Neural crest cell (in vitro differentiated cells): Measurements from ENCODE around the gene C1orf159. TPM values are rescaled to one million over a fixed set of nuclear protein-coding genes. Genes with fewer than 3 reads are reported as not detected.

ENCODE experiments used
- DNase-seq: peaks from one replicate; pipeline ENCODE4 v3.0.0; 2021; ENCODE audit warnings: low read depth, mixed read lengths, low spot score
- H3K27ac Mint-ChIP-seq: one replicate; pipeline ENCODE4 v1.8.0; 2021; ENCODE audit warnings: mild to moderate bottlenecking, mixed read lengths; ENCODE audit not compliant: unreplicated experiment
- H3K27me3 Mint-ChIP-seq: 2 replicates; pipeline ENCODE4 v1.8.0; 2021; ENCODE audit warnings: low read depth, mild to moderate bottlenecking, mixed read lengths
- H3K36me3 Mint-ChIP-seq: 2 replicates; pipeline ENCODE4 v1.8.0; 2021; ENCODE audit warnings: low read depth, mild to moderate bottlenecking, mixed read lengths
- H3K4me1 Mint-ChIP-seq: 2 replicates; pipeline ENCODE4 v1.8.0; 2021; ENCODE audit warnings: mixed read lengths
- H3K4me3 Mint-ChIP-seq: one replicate; pipeline ENCODE4 v1.8.0; 2021; ENCODE audit warnings: mild to moderate bottlenecking, mixed read lengths
- H3K9me3 Mint-ChIP-seq: 2 replicates; pipeline ENCODE4 v1.8.0; 2021; ENCODE audit warnings: mixed read lengths
- total RNA-seq: library from RNA; stranded (reverse); gene quantifications from 2 replicates; pipeline ENCODE4 v1.2.1, GENCODE V29; 2021
- TF ChIP-seq, protein P1 (sequence below): fragments of 200-600 bp; sonication (generic); conservative IDR thresholded peaks from 2 replicates; pipeline ENCODE4 v1.5.0; 2021; ENCODE audit warnings: antibody characterized with exemption, mild to moderate bottlenecking

Gene C1orf159
- total RNA-seq, 1 donor from 2014 or later = 26.1 TPM

DNA sequence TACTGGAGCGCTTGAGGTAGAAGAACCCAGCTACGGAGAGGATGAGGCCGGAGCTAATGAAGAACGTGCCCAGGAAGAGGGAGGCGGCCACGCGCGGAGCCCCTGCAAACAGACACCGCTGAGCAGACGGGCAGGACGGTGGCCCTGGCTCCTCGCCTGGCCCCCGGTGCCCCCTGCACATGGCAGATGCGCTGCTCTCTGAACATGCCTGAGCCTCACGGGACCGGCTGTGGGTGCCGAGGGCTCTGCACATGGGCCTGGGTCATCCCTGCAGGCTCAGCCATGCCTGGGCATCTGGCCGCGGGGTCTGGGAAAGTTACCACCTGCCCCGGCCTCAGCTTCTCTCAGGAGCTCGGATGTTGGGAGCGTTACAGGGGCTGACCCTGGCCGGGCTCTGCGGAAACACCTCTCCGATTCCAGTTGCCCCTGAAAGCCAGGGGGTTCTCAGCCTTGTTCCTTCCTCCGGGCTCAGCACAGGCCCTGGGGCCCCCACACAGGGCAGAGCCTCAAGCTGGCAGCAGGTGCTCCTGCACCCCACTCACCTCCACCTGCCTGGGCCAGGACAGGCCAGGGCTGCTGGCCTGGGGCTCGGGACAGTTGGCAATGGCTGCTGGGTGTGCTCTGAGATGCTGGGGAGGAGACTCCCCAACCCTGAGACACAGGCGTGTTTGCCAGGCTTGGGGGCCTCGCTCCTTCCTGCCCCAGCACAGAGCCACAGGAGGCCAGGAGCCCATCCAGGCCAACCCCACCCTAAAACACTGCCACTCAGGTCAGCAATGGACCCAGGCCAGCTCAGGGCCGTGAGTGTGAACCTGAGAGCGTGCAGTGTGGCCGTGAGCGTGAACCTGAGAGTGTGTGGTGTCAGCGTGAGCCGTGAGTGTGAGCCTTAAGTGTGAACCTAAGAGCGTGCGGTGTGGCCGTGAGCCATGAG, 29.7 kb downstream of the C1orf159 start:
- no peak overlapping the region for H3K4me3 Mint-ChIP-seq
- TF ChIP-seq, protein P1, sequence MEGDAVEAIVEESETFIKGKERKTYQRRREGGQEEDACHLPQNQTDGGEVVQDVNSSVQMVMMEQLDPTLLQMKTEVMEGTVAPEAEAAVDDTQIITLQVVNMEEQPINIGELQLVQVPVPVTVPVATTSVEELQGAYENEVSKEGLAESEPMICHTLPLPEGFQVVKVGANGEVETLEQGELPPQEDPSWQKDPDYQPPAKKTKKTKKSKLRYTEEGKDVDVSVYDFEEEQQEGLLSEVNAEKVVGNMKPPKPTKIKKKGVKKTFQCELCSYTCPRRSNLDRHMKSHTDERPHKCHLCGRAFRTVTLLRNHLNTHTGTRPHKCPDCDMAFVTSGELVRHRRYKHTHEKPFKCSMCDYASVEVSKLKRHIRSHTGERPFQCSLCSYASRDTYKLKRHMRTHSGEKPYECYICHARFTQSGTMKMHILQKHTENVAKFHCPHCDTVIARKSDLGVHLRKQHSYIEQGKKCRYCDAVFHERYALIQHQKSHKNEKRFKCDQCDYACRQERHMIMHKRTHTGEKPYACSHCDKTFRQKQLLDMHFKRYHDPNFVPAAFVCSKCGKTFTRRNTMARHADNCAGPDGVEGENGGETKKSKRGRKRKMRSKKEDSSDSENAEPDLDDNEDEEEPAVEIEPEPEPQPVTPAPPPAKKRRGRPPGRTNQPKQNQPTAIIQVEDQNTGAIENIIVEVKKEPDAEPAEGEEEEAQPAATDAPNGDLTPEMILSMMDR = no peak
- H3K27ac Mint-ChIP-seq = peak overlapping the region; percentile 63
- no peaks in the 10 kb centered on the region for H3K27me3 Mint-ChIP-seq
- H3K36me3 Mint-ChIP-seq = no peaks in the 10 kb centered on the region
- no peaks in the 10 kb centered on the region for H3K9me3 Mint-ChIP-seq
- no peaks in the 10 kb centered on the region for H3K4me1 Mint-ChIP-seq
- DNase-seq = no peak

DNA sequence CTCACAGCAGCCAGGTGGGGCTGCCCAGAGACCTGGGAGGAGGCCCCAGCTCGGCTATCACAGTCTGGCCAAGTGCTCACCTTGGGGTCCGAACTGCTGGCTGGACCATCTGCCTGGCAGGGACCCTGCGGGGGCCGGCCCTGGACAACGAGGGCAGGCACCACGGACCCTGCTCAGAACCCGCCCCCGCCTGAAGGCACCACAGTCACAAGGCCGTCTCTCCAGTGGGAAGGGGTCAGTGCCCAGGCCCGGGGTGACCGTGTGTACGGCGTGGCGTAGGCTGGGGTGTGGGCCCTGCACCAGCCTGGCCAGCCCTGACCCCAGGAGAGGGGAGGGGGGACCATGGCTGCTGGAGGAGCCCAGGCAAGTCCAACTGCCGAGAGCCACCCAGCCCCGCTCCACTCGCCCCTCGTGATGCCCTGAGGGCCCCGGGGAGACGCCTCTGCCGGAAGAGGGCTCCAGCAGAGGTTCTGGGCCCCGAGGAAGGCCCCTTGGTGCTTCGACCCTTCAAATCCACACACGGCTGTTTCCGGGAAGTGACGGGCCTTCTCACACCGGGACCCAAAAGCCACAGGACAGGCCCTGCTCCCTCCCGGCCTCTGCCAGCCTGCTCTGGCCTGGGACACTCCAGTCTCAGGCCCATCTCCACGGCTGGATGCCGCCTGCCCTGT, 30.6 kb downstream of the C1orf159 start:
- Mint-ChIP-seq H3K27ac (no peak overlapping the region), H3K27me3 (no peaks in the 10 kb centered on the region), H3K36me3 (no peaks in the 10 kb centered on the region), H3K9me3 (no peaks in the 10 kb centered on the region), H3K4me3 (no peak overlapping the region), H3K4me1 (no peaks in the 10 kb centered on the region)
- TF ChIP-seq, protein P1 = no peak
- no peak for DNase-seq

DNA sequence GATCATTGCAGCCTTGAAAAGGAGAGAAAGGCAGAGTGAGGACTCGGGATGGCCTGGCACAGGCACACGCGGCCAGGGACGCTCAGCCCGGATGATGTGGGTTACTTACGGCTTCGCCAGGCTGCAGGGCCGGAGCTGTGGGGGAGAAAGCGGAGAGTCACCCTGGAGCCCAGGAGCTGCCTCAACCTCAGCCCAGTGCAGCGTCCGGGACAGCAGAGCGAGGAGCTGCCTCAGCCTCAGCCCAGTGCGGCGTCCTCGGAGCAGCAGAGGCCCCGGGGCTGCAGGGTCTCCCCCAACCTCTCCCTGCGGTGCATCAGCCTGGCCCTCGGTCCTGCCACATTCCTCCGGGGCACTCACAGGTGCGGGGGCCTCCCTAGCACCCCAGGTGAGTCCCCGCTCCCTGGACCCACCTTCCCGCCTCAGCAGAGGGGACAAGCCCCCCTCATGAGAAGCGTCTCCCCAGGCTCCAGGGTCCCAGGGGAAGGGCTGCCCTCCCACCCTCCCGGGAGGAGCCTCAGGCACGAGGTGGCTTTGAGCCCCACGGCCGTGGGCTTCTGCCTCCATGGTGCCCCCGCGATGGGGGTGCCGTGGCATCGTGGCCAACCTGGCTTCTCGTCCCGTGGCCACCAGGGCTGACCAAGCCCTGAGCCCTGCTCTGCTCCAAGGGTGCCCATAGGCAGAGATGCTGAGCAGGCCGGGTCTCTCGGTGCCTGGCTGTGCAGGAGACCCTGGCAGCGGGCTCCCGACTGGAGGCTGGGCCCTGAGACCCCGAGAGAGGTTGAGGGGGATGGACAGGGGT, 31.3 kb downstream of the C1orf159 start:
- H3K4me3 Mint-ChIP-seq = no peak overlapping the region
- no peak for DNase-seq
- H3K9me3 Mint-ChIP-seq = no peaks in the 10 kb centered on the region
- H3K27ac Mint-ChIP-seq = no peak overlapping the region
- no peaks in the 10 kb centered on the region for H3K36me3 Mint-ChIP-seq
- no peaks in the 10 kb centered on the region for H3K4me1 Mint-ChIP-seq
- peaks cover 3% of the 10 kb centered on the region for H3K27me3 Mint-ChIP-seq
- TF ChIP-seq, protein P1 = no peak

DNA sequence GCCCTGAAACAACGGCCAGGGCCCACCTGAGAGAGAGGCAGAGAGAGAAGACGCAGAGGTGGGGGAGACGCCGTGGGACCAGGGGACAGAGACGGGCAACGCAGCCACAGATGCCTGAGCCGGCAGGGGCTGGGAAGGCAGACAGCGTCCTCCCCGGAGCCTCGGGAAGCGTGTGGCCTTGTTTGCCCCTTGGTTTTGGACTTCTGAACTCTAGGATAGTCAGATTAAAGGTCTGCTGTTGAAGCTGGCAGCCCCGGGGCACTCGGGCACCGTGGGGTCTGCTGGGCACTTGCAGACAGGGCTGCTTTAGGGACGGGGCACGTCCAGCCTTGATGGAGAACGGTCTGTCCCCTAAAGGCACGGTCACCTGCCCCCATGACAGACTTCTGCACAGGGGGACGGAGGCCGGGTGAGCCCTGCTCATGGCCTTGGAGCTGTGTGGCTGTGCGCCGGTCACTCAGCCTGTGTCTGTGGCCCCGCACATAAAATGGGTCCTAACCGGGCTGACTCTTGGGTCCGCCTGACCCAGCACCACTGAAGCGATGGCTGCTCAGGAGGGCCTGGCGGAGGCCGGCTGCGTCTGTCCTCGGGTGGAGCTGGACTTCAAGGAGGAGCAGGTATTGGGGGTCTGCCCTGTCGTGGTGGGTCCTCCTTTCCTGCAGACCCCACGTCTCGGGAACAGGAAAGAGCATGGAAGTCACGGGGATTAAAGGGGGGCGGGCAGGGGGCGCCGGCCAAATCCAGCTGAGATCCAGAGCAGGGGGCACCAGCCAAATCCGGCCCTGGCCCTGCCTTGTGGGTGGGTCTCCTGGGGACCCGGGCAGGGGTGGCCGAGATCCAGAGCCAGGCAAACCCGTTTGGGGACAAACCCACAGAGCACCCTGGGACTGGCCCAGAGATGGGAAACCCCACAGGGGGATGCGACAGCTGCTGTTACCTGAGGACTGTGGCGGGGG, 32.2 kb downstream of the C1orf159 start:
- no peaks in the 10 kb centered on the region for H3K36me3 Mint-ChIP-seq
- peaks cover 7% of the 10 kb centered on the region for H3K27me3 Mint-ChIP-seq
- no peaks in the 10 kb centered on the region for H3K4me1 Mint-ChIP-seq
- TF ChIP-seq, protein P1 = no peak
- H3K9me3 Mint-ChIP-seq = no peaks in the 10 kb centered on the region
- no peak overlapping the region for H3K27ac Mint-ChIP-seq
- DNase-seq = no peak
- no peak overlapping the region for H3K4me3 Mint-ChIP-seq
